ENCODE measurements around the gene SLC41A2.
A peak's percentile ranks its signal among the peaks of the same experiment; 100 is the strongest.

Gene SLC41A2

DNA sequence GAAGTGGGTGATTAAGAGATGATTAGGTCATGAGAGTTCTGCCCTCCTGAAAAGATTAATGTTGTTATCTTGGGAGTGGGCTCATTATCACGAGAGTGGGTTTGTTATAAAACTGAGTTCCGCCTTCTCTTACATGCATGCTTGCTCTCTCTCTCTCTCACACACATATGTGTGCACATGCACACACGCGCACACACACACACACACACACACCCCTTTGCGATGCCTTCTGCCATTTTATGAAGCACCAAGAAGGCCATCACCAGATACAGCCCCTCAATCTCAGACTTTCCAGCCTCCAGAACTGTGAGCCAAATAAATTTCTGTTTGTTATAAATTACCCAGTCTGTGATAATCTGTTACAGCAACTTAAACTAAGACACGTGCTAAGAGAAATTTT, 5.7 kb upstream of the SLC41A2 start:
- no peak overlapping the region for H3K27ac ChIP-seq
- TF ChIP-seq ZFX (IDR thresholded peaks at IDR 0.05; ENCODE audit: borderline replicate concordance): no peak
- TF ChIP-seq, protein P1, sequence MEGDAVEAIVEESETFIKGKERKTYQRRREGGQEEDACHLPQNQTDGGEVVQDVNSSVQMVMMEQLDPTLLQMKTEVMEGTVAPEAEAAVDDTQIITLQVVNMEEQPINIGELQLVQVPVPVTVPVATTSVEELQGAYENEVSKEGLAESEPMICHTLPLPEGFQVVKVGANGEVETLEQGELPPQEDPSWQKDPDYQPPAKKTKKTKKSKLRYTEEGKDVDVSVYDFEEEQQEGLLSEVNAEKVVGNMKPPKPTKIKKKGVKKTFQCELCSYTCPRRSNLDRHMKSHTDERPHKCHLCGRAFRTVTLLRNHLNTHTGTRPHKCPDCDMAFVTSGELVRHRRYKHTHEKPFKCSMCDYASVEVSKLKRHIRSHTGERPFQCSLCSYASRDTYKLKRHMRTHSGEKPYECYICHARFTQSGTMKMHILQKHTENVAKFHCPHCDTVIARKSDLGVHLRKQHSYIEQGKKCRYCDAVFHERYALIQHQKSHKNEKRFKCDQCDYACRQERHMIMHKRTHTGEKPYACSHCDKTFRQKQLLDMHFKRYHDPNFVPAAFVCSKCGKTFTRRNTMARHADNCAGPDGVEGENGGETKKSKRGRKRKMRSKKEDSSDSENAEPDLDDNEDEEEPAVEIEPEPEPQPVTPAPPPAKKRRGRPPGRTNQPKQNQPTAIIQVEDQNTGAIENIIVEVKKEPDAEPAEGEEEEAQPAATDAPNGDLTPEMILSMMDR (IDR thresholded peaks at IDR 0.05): no peak

GRCh38 chr12:104960464-104960863, 2.4 kb upstream of the SLC41A2 start:
- no peak overlapping the region for H3K27ac ChIP-seq
- TF ChIP-seq, protein P1 (IDR thresholded peaks at IDR 0.05): no peak
- no peak for TF ChIP-seq ZFX (IDR thresholded peaks at IDR 0.05; ENCODE audit: borderline replicate concordance)

DNA sequence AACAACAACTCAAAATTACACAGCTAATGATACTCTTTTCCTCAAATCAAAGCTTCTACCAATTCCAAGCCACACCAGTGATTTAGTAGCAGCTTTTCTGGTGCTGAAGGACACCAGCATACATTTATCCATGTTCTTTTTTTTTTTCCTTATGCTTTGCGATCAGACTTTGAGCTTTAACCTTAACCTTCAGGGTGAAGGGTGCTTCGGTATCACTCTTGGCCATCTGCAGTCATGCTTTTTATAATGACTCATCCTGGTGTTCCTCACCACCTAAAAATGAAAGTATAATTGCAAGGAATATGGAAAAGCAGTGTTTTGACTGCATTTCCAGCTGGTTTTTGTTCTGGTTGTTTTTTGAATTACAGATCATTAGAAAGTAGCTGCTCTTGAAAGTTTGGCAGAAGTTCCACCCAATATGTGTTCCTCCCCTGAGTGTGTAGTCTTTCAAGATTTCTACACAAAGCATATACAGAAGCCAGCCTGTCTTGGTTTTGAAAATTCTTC, 1.3 kb upstream of the SLC41A2 start:
- no peak for TF ChIP-seq ZFX (IDR thresholded peaks at IDR 0.05; ENCODE audit: borderline replicate concordance)
- TF ChIP-seq, protein P1 (IDR thresholded peaks at IDR 0.05): no peak
- H3K27ac ChIP-seq: no peak overlapping the region

- TF ChIP-seq ZFX (IDR thresholded peaks at IDR 0.05; ENCODE audit: borderline replicate concordance): no peak
- TF ChIP-seq, protein P1 (IDR thresholded peaks at IDR 0.05): no peak
- peak overlapping the region; percentile 41 for H3K27ac ChIP-seq
Observed at GRCh38 chr12:104958805-104959334, 780 bp upstream of the SLC41A2 start.

DNA sequence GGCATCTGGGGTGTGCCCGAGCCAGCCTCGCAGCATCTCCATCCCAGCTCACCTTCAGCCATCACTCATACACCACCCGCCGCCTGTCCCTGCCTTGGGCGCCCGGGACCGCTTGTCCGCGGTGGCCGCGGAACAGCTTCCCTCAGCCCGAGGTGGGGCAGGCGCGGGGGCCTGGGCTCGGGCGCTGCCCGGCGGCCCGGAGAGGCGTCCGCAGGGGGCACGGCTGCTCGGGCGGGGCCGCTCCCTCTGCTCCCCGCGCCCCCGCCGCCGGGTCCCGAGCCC, 430 bp downstream of the SLC41A2 start:
- peak overlapping the region; percentile 41 for H3K27ac ChIP-seq
- no peak for TF ChIP-seq ZFX (IDR thresholded peaks at IDR 0.05; ENCODE audit: borderline replicate concordance)
- TF ChIP-seq, protein P1 (IDR thresholded peaks at IDR 0.05): no peak

- no peak for TF ChIP-seq ZFX (IDR thresholded peaks at IDR 0.05; ENCODE audit: borderline replicate concordance)
- TF ChIP-seq, protein P1 (IDR thresholded peaks at IDR 0.05): no peak
- no peak overlapping the region for H3K27ac ChIP-seq
Observed at GRCh38 chr12:104956870-104957718, 996 bp downstream of the SLC41A2 start.

GRCh38 chr12:104955703-104956102, 2.4 kb downstream of the SLC41A2 start:
- H3K27ac ChIP-seq: no peak overlapping the region
- TF ChIP-seq, protein P1 (IDR thresholded peaks at IDR 0.05): no peak
- no peak for TF ChIP-seq ZFX (IDR thresholded peaks at IDR 0.05; ENCODE audit: borderline replicate concordance)

Measured in 22Rv1 (cell line).